ENCODE data around the gene CAMKMT. TPM values are rescaled to one million over a fixed set of nuclear protein-coding genes. Genes with fewer than 3 reads are reported as not detected.

Gene CAMKMT
- total and polyA plus RNA-seq, 8 donors, result 8.3 to 17.5 (median 11.5) TPM

DNA sequence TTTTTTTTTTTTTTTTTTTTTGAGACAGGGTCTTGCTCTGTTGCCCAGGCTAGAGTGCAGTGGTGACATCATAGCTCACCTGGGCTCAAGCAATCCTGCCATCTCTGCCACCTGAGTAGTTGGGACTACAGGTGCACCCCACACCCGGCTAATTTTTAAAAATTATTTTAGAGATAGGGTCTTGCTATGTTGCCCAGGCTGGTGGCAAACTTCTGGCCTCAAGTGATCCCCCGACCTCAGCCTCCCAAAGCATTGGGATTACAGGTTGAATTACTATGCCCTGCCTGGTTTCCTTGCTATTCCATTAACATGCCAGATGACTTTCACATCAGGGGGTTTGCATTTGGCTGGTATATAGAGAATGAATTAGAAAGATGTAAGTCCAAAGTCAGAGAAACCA lies 253.2 kb downstream of the CAMKMT start:
- intact Hi-C loops (cut with DNase I), result no loop called here
- H3K4me3 ChIP-seq, result no peak overlapping the region
- no peak for DNase-seq

DNA sequence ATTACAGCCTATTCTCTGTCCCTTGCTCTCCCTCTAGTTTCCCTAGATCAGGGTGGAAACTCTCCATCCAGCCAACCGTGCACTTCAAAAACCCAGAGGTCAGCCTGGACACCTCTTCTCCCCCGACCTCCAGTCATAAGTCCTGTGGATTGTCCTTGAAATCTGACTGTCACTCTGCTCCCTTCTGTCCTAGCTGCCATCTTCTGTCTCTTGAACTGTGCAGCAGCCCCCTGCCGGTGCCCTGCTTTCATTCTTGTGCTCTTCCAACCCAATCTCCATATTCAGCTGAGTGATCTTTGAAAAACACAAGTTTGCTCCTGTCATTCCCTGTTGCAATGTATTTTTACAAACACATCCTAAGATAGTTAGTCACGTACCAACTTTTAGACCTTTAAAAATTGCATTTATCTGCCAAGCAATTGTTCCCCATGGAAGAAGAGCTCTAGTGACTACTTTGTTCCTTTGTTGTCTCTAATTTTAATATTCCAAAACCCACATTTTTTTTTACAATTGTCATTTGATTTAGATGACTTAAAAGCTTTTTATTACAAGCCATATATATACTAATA lies 254.3 kb downstream of the CAMKMT start:
- DNase-seq (peak in 1 of 4 donors; percentile 3), ATAC-seq (no peak)
- intact Hi-C loops (cut with DNase I), result no loop called here
- Histone ChIP-seq H3K36me3 (no peaks in the 10 kb centered on the region), H3K27ac (no peak overlapping the region), H3K9me3 (peaks cover 0 to 3% of the 10 kb centered on the region in 2 donors), H3K4me1 (no peaks in the 10 kb centered on the region), H3K27me3 (no peaks in the 10 kb centered on the region), H3K4me3 (no peak overlapping the region)
- TF ChIP-seq CTCF (IDR thresholded peaks at IDR 0.05), result no peak

More for the DNA sequence above, 253.2 kb downstream of the CAMKMT start:
- H3K27ac ChIP-seq, result no peak overlapping the region
- TF ChIP-seq CTCF (IDR thresholded peaks at IDR 0.05), result no peak
- no peaks in the 10 kb centered on the region for H3K4me1 ChIP-seq
- H3K27me3 ChIP-seq, result no peaks in the 10 kb centered on the region
- no peak for ATAC-seq
- H3K9me3 ChIP-seq, result peaks cover 0 to 3% of the 10 kb centered on the region in 2 donors
- H3K36me3 ChIP-seq, result no peaks in the 10 kb centered on the region

- ATAC-seq, result no peak
- no peak overlapping the region for H3K4me3 ChIP-seq
- H3K27me3 ChIP-seq, result no peaks in the 10 kb centered on the region
- peak in 2 of 4 donors; percentile 28 to 50 for DNase-seq
- no peak overlapping the region for H3K27ac ChIP-seq
- intact Hi-C loops (cut with DNase I), result no loop called here
- no peak for TF ChIP-seq CTCF (IDR thresholded peaks at IDR 0.05)
- no peaks in the 10 kb centered on the region for H3K9me3 ChIP-seq
- H3K36me3 ChIP-seq, result no peaks in the 10 kb centered on the region
- no peaks in the 10 kb centered on the region for H3K4me1 ChIP-seq
Measured at GRCh38 chr2:44616667-44617155, 255.0 kb downstream of the CAMKMT start.

DNA sequence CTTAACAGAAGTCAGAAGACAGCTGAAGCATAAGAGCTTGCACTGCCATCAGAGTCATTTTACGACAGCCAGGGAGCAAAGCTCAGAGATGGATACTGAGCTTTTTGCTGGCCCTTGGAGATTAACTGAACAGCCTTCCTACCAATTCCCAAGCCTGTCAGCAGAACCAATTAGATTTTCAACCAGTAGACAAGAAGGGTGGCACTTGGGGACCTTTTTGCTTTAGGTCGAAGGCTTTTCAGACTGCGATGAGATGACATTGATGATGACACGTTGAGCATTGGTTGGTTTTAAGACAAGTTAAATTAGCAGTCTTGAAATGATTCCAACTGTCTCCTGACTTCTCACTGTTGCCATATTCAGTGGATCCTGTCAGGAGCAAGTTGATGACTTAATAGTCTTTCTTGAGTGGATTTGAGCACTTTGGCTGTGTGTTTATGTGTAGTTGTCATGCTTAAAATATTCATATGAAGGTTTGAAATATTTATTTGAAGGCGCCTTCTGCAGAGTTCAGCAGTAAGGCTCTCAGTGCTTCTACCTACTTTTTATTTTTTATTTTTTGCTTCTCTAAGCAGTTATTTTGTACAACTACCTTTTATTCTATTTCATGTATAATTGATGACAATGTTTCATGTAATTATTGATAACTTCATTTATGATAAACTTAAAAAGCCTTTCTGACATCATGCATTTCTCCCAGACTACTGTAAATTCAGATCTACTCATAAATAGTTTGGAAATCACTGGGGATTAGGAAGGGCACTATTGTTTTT lies 256.7 kb downstream of the CAMKMT start:
- H3K36me3 ChIP-seq, result no peaks in the 10 kb centered on the region
- no peaks in the 10 kb centered on the region for H3K9me3 ChIP-seq
- DNase-seq (peak in 1 of 4 donors; percentile 9), ATAC-seq (no peak)
- H3K27ac ChIP-seq, result no peak overlapping the region
- no peaks in the 10 kb centered on the region for H3K4me1 ChIP-seq
- H3K27me3 ChIP-seq, result no peaks in the 10 kb centered on the region
- intact Hi-C loops (cut with DNase I), result no loop called here
- H3K4me3 ChIP-seq, result no peak overlapping the region
- no peak for TF ChIP-seq CTCF (IDR thresholded peaks at IDR 0.05)

GRCh38 chr2:44620189-44620990 lies 258.6 kb downstream of the CAMKMT start:
- no peak for ATAC-seq
- no peak for TF ChIP-seq CTCF (IDR thresholded peaks at IDR 0.05)
- no peak for DNase-seq
- Histone ChIP-seq H3K4me3 (no peak overlapping the region), H3K27ac (no peak overlapping the region), H3K9me3 (peaks cover 0 to 3% of the 10 kb centered on the region in 2 donors), H3K4me1 (no peaks in the 10 kb centered on the region), H3K27me3 (no peaks in the 10 kb centered on the region), H3K36me3 (no peaks in the 10 kb centered on the region)
- intact Hi-C loops (cut with DNase I), result no loop called here
